ENCODE measurements around the gene TAS1R1.

GRCh38 chr1:6512908-6513280, 42.2 kb upstream of the TAS1R1 start:
- TF ChIP-seq POLR2A (IDR thresholded peaks at IDR 0.05; ENCODE audit: low read depth, low read length) (no peak), TCF7 (IDR thresholded peaks at IDR 0.05; ENCODE audit: borderline replicate concordance) (no peak), EZH2 (IDR thresholded peaks at IDR 0.05; ENCODE audit: borderline replicate concordance, control insufficient read depth, low read depth, low read length) (no peak), RAD21 (IDR thresholded peaks at IDR 0.05; ENCODE audit: insufficient read depth, low read depth, low read length) (no peak), CTCF (IDR thresholded peaks at IDR 0.05 in 2 of 3, conservative IDR thresholded peaks at IDR 0.05 in 1 of 3; ENCODE audit: control insufficient read depth in 2 of 3, extremely low read depth in 1 of 3, insufficient read depth in 1 of 3, low read depth in 3 of 3, low read length in 3 of 3) (no peak), FOXM1 (IDR thresholded peaks at IDR 0.05; ENCODE audit: low read depth, low read length) (no peak), BCLAF1 (IDR thresholded peaks at IDR 0.05) (no peak), PKNOX1 (IDR thresholded peaks at IDR 0.05) (no peak), CREB1 (IDR thresholded peaks at IDR 0.05; ENCODE audit: low read depth) (no peak), RFX5 (IDR thresholded peaks at IDR 0.05; ENCODE audit: low read depth, low read length) (no peak), SIX5 (IDR thresholded peaks at IDR 0.05; ENCODE audit: low read depth, low read length, severe bottlenecking) (no peak), CEBPB (IDR thresholded peaks at IDR 0.05; ENCODE audit: borderline replicate concordance in 1 of 2, low read depth in 2 of 2, low read length in 2 of 2) (no peak), TAF1 (IDR thresholded peaks at IDR 0.05; ENCODE audit: borderline replicate concordance, low read depth, low read length) (no peak)

Data from GM12878 (cell line).